ENCODE results near the gene NPPA. TPM values are rescaled to one million over a fixed set of nuclear protein-coding genes. Genes with fewer than 3 reads are reported as not detected.

NPPA gene
- total and polyA plus RNA-seq, 2 donors (not counting 1 experiment from before 2014, with no cell fraction given): not detected

DNA sequence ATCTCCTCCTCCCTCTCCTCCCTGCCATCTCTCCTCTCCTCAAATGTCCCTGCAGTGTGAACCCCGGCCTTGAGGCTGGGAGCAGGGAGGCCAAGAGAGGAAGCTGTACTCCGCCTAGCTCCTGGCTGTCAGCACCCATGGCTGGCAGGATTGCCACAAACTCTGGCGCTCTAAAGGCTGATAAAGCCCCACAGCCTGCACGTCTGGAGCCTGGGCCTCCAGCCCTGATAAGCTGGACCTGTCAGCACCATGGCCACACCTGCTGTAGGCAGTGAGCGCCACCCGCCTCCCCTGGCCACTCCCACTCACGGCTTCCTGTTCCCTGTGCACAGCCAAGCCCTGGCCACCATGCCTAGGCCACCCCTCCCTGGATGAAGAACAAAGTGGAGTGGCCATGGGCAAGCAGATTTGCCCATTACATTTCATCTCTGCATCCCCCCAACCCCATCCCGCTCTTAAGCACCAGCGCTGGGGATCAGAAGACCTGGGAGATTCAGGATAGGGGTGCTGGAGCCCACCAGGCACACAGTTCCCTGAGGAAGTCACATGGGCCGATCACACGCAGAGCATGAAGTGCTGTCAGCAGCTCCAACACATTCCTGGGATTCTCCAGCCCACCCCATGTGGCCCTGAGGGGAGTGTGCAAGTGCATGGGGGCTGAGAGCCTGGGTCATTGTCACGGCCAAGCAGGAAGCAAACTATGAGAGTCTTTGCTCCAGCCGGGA, 35.4 kb upstream of the NPPA start:
- Histone ChIP-seq H3K4me1 (ENCODE audit: control insufficient read depth, extremely low read depth, insufficient read depth, low read length) (no peaks in the 10 kb centered on the region), H2AFZ (ENCODE audit: low read length) (no peak overlapping the region), H3K9ac (ENCODE audit: insufficient read depth, low read length) (no peak overlapping the region), H3K36me3 (ENCODE audit: control insufficient read depth, insufficient read depth, low read length) (no peaks in the 10 kb centered on the region), H3K4me3 (replicated peaks in 1 of 4; ENCODE audit: control extremely low read depth in 1 of 4, insufficient read depth in 1 of 4, low read depth in 3 of 4, low read length in 4 of 4) (no peak overlapping the region), H3K27me3 (ENCODE audit: control insufficient read depth, insufficient read depth, low read length) (peaks cover 7% of the 10 kb centered on the region), H3K9me3 (ENCODE audit: control insufficient read depth, insufficient read depth, low read depth, low read length) (no peaks in the 10 kb centered on the region), H3K27ac (ENCODE audit: insufficient read depth, low read length) (no peak overlapping the region), H3K4me2 (ENCODE audit: extremely low read depth, insufficient read depth, low read length) (no peak overlapping the region), H3K79me2 (ENCODE audit: control insufficient read depth, insufficient read depth, low read length) (no peaks in the 10 kb centered on the region), H4K20me1 (ENCODE audit: control insufficient read depth, extremely low read depth, insufficient read depth, low read length) (no peaks in the 10 kb centered on the region)
- no peak for DNase-seq (ENCODE audit: low read depth in 2 of 2)
- TF ChIP-seq EZH2 (IDR thresholded peaks at IDR 0.05; ENCODE audit: low read length, missing control alignments): no peak
- TF ChIP-seq, protein P1, sequence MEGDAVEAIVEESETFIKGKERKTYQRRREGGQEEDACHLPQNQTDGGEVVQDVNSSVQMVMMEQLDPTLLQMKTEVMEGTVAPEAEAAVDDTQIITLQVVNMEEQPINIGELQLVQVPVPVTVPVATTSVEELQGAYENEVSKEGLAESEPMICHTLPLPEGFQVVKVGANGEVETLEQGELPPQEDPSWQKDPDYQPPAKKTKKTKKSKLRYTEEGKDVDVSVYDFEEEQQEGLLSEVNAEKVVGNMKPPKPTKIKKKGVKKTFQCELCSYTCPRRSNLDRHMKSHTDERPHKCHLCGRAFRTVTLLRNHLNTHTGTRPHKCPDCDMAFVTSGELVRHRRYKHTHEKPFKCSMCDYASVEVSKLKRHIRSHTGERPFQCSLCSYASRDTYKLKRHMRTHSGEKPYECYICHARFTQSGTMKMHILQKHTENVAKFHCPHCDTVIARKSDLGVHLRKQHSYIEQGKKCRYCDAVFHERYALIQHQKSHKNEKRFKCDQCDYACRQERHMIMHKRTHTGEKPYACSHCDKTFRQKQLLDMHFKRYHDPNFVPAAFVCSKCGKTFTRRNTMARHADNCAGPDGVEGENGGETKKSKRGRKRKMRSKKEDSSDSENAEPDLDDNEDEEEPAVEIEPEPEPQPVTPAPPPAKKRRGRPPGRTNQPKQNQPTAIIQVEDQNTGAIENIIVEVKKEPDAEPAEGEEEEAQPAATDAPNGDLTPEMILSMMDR (conservative IDR thresholded peaks at IDR 0.05 in 1 of 2, IDR thresholded peaks at IDR 0.05 in 1 of 2; ENCODE audit: low read depth in 1 of 2, low read length in 2 of 2): no peak

- H3K4me2 ChIP-seq (ENCODE audit: extremely low read depth, insufficient read depth, low read length): no peak overlapping the region
- TF ChIP-seq EZH2 (IDR thresholded peaks at IDR 0.05; ENCODE audit: low read length, missing control alignments): no peak
- TF ChIP-seq, protein P1 (conservative IDR thresholded peaks at IDR 0.05 in 1 of 2, IDR thresholded peaks at IDR 0.05 in 1 of 2; ENCODE audit: low read depth in 1 of 2, low read length in 2 of 2): no peak
- no peak overlapping the region for H3K27ac ChIP-seq (ENCODE audit: insufficient read depth, low read length)
- no peaks in the 10 kb centered on the region for H3K36me3 ChIP-seq (ENCODE audit: control insufficient read depth, insufficient read depth, low read length)
- no peaks in the 10 kb centered on the region for H3K79me2 ChIP-seq (ENCODE audit: control insufficient read depth, insufficient read depth, low read length)
- H2AFZ ChIP-seq (ENCODE audit: low read length): no peak overlapping the region
- H3K4me1 ChIP-seq (ENCODE audit: control insufficient read depth, extremely low read depth, insufficient read depth, low read length): no peaks in the 10 kb centered on the region
- H4K20me1 ChIP-seq (ENCODE audit: control insufficient read depth, extremely low read depth, insufficient read depth, low read length): no peaks in the 10 kb centered on the region
- no peak overlapping the region for H3K9ac ChIP-seq (ENCODE audit: insufficient read depth, low read length)
- no peaks in the 10 kb centered on the region for H3K9me3 ChIP-seq (ENCODE audit: control insufficient read depth, insufficient read depth, low read depth, low read length)
- DNase-seq (ENCODE audit: low read depth in 2 of 2): no peak
- peaks cover 12% of the 10 kb centered on the region for H3K27me3 ChIP-seq (ENCODE audit: control insufficient read depth, insufficient read depth, low read length)
- no peak overlapping the region for H3K4me3 ChIP-seq (replicated peaks in 1 of 4; ENCODE audit: control extremely low read depth in 1 of 4, insufficient read depth in 1 of 4, low read depth in 3 of 4, low read length in 4 of 4)
Observed at GRCh38 chr1:11881749-11882441, 34.3 kb upstream of the NPPA start.

DNA sequence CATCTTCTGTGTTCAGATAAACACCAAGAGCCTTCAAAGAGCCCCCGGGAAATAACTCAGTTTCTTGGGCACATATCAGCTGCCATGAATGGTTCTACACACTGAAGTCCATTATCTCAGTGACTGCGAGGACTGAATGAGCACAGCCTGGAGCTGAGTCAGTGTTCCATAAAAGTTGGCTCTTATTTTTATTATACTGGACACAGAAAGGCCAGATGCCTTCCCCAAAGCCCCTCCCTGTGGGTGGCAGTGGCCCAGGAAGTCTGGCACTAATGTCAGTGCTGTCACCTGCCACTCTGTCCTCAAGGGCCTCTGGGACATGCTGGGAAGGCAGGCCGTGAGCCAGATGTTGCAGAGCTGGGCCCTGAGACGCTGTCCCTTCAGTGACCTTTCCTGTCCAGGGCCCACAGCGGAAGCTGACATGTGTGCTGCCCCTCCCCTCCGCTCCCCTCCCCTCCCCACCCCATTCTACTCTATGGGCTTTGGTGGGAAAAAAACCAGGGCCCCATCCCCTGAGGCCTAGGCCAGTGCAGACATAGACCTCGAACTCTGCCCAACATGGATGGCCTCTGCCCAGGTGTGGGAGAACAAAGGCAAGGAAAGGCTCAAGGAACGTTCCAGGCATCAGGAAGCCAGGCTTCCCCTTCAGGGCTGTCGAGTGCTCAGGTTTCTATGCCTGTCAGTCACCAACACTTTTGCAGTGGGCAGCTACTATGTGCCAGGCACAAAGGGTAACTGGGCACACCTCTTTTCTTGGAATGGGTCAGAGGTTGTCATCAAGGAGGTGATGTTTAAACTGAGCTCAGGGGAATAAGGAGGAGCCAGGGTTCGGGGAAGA, 33.5 kb upstream of the NPPA start:
- Histone ChIP-seq H4K20me1 (ENCODE audit: control insufficient read depth, extremely low read depth, insufficient read depth, low read length) (no peaks in the 10 kb centered on the region), H3K36me3 (ENCODE audit: control insufficient read depth, insufficient read depth, low read length) (no peaks in the 10 kb centered on the region), H3K27ac (ENCODE audit: insufficient read depth, low read length) (no peak overlapping the region), H3K4me3 (replicated peaks in 1 of 4; ENCODE audit: control extremely low read depth in 1 of 4, insufficient read depth in 1 of 4, low read depth in 3 of 4, low read length in 4 of 4) (no peak overlapping the region), H3K4me1 (ENCODE audit: control insufficient read depth, extremely low read depth, insufficient read depth, low read length) (no peaks in the 10 kb centered on the region), H3K79me2 (ENCODE audit: control insufficient read depth, insufficient read depth, low read length) (no peaks in the 10 kb centered on the region), H3K4me2 (ENCODE audit: extremely low read depth, insufficient read depth, low read length) (no peak overlapping the region), H3K9ac (ENCODE audit: insufficient read depth, low read length) (no peak overlapping the region), H2AFZ (ENCODE audit: low read length) (no peak overlapping the region), H3K27me3 (ENCODE audit: control insufficient read depth, insufficient read depth, low read length) (peaks cover 17% of the 10 kb centered on the region), H3K9me3 (ENCODE audit: control insufficient read depth, insufficient read depth, low read depth, low read length) (no peaks in the 10 kb centered on the region)
- DNase-seq (ENCODE audit: low read depth in 2 of 2): no peak
- TF ChIP-seq, protein P1 (conservative IDR thresholded peaks at IDR 0.05 in 1 of 2, IDR thresholded peaks at IDR 0.05 in 1 of 2; ENCODE audit: low read depth in 1 of 2, low read length in 2 of 2): no peak
- TF ChIP-seq EZH2 (IDR thresholded peaks at IDR 0.05; ENCODE audit: low read length, missing control alignments): no peak

Measured in fibroblast of lung (primary cell).